PC-9 (cell line): ENCODE results near the gene RASGEF1C.

ENCODE experiments used
- CTCF ChIP-seq: fragments of 200-600 bp; sonication (generic); conservative IDR thresholded peaks from 2 replicates; pipeline ENCODE4 v1.6.1; 2017; ENCODE audit warnings: mixed run types, antibody characterized with exemption, mild to moderate bottlenecking, moderate library complexity
- EZH2 ChIP-seq: fragments of 200-600 bp; sonication (generic); IDR thresholded peaks from 2 replicates; pipeline ENCODE4 v1.8.0; 2017; ENCODE audit warnings: antibody characterized with exemption, low read depth

- TF ChIP-seq CTCF, result no peak
- no peak for TF ChIP-seq EZH2
These were observed 48.8 kb downstream of the RASGEF1C start for GRCh38 chr5:180160215-180160614.
